Activated T-helper 9 cell treated with anti-CD3 and anti-CD28 coated beads, Interleukin-2, amount 50 U/mL, for 16 hours (primary cell): Measurements from ENCODE around the gene TBC1D22A.

Experiments
- DNase-seq: peaks from one replicate; pipeline ENCODE4 v3.0.0-alpha.2; 2020; ENCODE audit warnings: low read depth

TBC1D22A gene

DNA sequence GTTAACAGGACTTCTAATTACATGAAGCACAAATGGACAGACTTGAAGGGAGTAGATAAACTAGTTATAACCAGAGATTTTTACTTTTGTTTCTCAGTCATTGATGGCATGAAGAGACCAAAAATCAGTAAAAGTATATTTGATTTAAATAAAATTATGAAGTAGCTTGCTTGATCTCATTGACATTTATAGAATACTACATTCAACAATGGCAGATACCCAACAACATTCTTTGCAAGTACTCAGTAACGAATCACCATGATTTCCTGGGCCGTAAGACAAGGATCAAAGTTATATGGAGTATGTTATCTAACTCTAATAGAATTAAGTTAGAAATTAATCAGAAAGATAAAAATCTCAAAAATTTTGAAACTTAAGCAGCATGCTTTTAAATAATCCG, 317.6 kb downstream of the TBC1D22A start:
- no peak for DNase-seq

DNA sequence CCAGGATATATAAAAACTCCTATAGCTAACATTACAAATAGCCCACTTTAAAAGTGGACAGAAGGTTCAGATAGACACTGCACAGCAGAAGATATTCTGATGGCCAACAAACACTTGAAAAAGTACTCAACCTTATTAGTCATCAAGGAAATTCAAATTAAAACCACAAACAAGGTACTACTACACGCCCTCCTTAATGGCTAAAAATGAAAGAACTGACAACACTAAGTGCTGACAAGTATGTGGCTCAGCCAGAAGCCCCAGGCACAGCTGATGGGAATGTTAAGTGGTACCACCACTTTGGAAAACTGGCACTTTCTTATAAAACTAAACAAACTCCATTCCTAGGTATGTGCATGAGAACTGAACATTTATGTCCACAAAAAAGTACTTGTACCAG, 320.1 kb downstream of the TBC1D22A start:
- no peak for DNase-seq

DNA sequence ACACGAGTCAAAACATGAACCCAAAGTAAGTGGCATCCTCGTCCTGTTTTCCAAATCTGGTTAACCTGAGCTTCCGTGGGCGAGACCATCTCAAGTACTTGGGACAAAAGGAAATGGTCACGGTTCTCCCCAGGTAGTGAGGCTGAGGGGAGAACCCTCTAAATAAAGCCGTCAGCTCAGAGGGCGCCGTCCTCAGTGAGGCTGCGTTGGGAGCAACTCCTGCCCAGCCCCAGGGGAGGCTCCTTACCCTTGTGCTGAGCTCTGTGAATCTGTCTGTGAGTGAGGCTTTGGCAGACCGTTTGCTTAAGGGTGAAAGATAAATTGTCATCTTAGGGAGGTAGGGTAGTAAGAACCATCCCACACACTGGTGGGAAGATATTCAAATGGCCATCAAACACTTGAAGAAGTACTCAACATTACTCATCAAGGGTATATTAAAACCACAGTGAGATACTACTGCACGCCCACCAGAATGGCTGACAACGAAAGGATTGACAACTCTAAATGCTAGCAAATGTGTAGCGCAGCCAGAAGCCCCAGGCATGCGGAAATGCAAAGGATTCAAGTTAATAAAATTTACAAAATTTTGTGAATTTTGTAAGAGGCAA, 321.0 kb downstream of the TBC1D22A start:
- DNase-seq: no peak

- DNase-seq: no peak
Observed at GRCh38 chr22:47084226-47084625, 321.8 kb downstream of the TBC1D22A start.

DNA sequence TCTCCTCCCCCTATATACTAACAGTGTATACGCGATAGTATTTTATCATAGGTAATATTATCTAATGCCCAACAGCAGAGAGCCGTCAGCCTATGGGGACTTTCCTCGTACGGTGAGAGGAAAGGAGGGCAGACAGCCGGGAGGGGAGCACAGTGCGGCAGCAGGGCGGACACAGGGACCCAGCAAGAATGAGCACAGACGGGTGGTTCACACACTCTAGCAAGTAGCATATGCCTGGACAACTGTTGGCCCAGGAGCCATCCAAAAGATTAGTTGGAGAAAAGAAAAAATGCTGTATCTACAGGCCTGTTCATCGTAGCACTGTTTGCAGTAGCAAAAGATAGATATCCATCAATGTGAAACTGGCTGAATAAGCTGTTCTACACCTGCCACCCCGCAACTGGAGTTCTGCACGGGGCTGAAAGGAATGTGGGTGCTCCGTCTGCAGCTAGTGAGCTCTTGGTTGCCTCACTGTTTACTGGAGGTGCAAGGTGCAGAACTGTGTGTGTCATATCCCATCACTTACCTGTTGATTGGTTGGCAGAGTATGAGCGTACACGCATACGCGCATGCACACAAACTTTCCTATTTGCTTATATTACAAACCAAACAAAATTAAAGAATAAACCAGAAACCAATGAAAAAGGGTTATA, 324.3 kb downstream of the TBC1D22A start:
- DNase-seq: no peak

- no peak for DNase-seq
Observed at GRCh38 chr22:47088480-47089158, 326.2 kb downstream of the TBC1D22A start.

DNA sequence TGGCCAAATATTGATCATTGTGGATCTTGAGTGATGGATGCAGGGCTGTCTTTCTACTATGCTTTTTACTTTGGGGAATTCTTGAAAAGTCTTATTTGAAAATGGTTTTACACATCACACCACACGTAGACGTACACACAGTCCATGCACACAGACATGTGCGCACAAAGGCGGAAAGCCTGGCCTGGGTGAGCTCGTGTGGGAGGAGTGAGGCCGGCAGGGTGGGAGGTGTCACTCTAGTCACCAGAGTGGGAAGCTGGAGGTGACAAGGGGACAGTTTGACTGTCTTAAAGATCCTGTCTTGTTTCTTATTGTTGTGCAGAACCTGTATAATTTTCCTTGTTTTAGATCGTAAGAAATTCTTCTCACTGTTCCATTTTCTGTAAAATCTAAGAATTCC, 326.9 kb downstream of the TBC1D22A start:
- no peak for DNase-seq

DNA sequence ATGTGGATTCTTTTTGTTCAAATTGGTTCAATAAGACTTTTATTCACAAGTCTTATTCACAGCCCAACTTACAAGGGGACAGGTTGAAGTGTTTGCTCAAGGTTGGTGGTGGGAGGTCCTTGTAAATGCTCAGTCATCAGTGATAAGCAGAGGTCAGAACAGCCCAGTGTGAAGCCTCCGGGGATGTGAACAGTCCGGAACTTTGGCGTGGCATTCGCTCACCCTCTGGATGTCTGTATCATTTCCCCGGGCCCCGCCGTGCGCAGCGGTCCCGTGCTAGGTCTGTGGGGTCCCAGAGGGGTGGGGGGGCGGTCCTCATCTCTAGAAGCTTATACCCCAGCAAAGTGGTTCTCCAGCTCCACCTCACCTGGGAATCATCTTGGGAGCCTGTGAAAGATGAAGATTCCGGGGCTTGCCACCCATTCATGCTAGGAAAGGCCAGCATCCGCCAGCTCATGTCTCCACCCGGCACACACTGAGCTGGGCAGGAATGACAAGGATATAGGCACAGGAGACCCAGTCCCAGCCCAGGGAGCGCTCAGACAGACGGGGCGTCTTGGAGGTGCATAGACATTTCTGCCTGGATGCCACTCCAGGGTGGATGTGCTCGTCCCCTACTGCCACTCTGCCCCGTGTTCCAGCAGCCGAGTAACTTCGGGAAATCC, 327.5 kb downstream of the TBC1D22A start:
- DNase-seq: no peak

GRCh38 chr22:47090591-47091245, 328.3 kb downstream of the TBC1D22A start:
- no peak for DNase-seq

GRCh38 chr22:47091246-47091651, 328.8 kb downstream of the TBC1D22A start:
- no peak for DNase-seq

- DNase-seq: no peak
Observed at GRCh38 chr22:47091921-47092700, 329.7 kb downstream of the TBC1D22A start.

DNA sequence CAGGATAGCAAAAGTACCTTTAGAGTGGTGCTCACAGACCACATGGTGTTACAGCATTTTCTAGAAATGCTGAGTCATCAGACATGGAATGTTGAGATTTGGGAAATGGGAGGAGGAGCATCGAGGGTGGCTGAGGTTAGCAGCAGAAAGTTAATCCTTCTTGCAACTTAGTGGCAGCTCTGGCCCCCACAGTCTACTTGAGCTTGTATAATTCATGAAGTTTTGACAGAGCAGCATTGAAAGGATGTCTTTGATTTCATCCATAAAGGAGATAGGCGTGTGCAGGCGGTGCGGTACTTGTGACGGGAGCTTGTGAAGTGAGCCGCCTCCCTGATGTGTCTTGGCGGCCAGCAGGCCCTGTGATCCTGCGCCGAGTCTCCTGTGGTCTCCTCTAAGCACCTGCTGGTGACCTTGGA, 330.5 kb downstream of the TBC1D22A start:
- no peak for DNase-seq

- no peak for DNase-seq
Observed at GRCh38 chr22:47093720-47094119, 331.3 kb downstream of the TBC1D22A start.

- DNase-seq: no peak
Observed at GRCh38 chr22:47094861-47095330, 332.4 kb downstream of the TBC1D22A start.

DNA sequence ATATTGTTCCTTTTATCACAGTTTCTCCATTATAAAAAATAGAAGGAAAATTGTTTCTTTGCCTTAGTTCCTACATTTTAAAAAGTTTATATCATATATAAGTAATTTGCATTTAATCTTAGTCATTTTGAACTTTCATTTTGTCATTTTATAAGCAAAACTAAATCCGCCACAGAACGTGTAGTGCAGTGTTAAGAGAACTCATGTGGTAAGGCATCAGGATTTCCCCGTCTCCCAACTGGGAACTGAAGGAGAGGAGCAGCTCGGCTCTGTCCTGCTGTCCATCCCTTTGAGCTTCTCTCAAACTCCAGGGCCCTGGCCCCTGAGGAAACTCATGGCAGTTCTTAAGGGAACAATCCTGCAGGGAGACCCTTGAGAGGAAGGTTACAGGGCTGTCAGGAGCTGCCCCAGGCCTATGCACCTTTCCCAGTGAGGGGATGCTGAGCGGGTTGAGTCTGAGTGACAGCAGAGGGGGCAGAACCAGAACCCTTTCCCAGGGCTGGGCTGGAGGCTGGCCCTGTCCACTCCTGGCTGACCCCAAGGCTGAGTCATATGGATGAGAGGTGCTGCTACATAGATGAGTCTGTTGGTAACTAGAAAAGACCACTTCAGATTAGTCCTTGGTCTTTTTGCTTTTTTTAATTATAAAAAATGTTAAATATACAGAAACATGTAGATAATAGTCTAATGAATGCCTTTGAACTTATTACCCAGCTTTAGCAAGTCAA, 333.1 kb downstream of the TBC1D22A start:
- DNase-seq: no peak

DNA sequence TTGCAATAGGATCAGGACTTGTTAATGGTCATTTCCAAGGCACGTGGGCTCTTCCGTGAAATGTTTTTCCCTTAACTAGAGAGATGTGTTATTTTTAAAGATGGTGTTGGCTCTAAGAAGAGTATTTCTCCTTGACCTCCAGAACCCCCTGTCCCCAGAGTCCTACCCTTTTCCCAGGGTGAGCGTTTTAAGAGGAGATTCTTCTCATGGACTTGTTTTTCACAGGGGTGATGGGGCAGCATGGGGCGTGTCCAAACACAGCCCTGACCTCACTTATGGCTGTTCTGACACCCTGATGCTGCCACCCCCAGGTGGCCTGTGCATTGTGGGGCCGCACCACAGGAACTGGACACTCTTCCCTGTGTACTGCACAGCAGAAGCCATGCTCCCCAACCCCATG, 335.7 kb downstream of the TBC1D22A start:
- no peak for DNase-seq

DNA sequence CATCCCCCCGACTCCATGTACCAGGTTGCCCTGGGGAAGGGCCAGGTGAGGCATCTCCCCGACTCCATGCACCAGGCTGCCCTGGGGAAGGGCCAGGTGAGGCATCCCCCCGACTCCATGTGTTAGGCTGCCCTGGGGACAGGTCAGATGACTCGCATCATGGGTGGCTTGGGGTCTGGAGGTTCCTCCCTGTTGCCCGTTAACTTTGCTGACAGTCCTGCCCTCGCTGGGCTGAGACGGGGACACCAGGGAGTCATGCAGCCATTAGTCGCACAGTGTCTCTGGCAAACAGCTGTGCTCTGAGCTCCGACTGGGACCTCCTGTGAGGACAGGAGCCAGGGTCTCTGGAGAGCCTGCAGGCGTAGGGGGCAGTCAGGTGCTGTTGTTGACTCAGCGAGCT, 336.1 kb downstream of the TBC1D22A start:
- no peak for DNase-seq

DNA sequence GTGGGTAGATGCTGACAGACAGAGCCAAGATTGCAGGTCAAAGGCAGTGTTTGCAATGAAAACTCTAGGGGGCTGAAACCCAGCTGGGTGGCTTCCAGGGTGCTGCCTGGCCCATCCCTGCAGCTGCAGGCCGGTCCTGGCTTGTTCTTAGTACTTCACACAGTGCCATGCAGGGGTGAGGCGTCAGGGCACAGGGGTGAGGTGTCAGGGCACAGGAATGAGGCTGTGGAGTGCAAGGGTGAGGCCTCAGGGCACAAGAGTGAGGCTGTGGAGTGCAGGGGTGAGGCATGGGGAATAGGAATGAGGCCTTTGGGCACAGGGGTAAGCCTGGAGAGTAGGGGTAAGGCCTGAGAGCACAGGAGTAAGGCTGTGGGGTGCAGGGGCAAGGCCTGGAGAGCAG, 337.6 kb downstream of the TBC1D22A start:
- no peak for DNase-seq

DNA sequence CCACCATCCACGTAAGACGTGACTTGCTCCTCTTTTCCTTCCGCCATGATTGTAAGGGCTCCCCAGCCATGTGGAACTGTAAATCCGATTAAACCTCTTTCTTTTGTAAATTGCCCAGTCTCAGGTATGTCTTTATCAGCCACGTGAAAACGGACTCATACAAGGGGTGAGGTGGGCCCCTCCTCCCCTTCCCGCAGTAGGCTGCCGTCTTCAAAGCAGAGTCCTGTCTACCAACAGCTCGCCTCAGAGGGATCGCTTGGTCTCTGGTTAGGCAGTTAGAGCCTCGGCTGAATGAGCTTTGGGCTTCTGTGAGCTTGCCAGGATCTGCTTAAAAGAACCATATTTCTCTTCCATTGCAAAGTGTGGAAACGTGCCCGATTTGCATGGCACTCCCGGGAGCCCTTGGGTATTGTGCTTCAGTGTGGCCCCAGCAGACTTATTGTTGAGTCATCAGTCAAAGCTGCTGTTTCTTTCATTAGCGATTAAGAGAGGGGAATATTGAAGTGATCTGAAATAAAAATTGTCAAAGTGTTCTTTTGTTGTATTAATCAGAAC, 338.3 kb downstream of the TBC1D22A start:
- DNase-seq: no peak

GRCh38 chr22:47101321-47101885, 339.0 kb downstream of the TBC1D22A start:
- DNase-seq: no peak
